Stimulated activated CD4-positive, alpha-beta T cell treated with anti-CD3 and anti-CD28 coated beads, Interleukin-1b, Interleukin-23, amount 100 ng/mL, for 4 hours (primary cell): ENCODE results near the gene IGFBP5.

Experiments used
- DNase-seq, 2 donors: peaks; one replicate each; pipeline ENCODE4 v3.0.0-alpha.2; 2020; ENCODE audit warnings: low read depth in 2 of 2

Gene IGFBP5

DNA sequence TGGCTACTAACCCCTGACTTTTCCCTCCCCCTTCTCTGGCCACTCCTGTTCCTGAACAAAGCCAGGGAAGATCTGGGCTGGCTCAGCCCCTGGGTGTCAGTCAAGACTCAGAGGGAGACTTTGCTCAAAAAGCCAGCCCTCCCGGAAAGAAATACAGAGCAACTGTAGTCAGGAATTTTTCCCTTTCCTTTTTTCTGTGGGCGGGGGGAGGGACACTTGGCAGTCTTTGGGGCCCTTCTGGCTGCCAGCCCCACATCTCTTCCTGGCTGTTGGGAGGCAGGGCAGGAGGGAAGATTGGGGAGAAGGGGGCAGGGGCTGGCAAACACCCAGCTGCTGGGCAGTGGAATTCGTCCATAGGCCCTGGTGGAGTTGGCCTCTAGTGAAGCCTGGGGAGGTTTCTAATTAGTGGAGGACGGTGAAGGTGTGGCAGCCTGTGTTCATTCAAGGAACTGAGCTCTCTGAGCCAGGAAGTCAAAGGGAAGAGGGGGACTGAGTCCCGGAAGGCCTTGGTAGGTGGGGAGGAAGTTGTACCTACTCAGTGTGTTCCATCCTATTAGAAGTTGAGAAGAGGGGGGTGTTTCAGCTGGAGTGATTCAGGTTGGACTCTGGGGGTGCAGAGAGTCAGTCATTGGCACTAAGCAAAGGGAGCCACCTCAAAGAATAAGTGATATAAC is 51.2 kb downstream of the IGFBP5 start:
- DNase-seq, result no peak

DNA sequence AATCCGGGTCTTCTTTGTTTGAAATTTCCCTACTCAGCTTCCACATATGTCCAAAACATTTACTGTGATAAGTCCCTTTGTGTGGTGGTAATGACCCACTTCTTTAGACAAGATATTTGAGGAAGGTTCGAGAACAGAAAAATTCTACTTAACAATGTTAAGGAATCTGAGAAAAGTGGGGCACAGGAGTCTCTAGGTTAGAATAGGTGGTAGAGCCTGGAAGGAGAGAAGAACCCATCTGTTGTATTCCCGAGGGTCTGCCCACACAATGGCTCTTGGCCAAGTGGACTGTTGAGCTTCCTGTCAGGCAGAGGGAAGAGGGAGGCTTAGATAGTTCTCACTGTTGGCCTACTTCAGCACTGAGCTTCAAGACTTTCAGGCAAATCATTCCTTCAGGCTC is 57.9 kb downstream of the IGFBP5 start:
- no peak for DNase-seq

- DNase-seq, result no peak
These were observed 58.5 kb downstream of the IGFBP5 start for GRCh38 chr2:216636551-216637450.

GRCh38 chr2:216635701-216636550 is 59.4 kb downstream of the IGFBP5 start:
- DNase-seq, result no peak

DNA sequence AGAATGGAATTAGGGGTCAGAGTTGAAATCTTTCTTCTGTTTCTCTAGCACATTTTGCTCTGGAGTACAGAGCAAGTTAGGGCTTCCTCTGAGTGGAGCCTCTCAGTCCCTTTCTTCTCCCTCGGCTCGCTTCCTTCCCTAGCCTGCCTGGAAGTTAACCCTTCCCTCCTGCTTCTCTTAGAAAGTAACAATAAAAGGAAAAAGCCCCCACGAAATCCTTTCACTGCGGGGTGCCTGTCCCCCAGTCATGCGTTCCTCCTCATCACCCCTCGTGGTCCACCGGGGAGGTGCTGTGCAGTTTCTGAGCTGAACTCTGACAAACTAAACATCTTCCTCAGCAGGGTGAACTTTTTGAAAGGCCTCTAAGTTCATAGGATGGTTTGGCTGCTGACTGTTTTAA is 60.2 kb downstream of the IGFBP5 start:
- DNase-seq, result no peak

GRCh38 chr2:216634370-216635148 is 60.8 kb downstream of the IGFBP5 start:
- no peak for DNase-seq

GRCh38 chr2:216633616-216634369 is 61.6 kb downstream of the IGFBP5 start:
- no peak for DNase-seq

GRCh38 chr2:216632952-216633615 is 62.3 kb downstream of the IGFBP5 start, which contains the start of gene IGFBP2:
TSS of gene IGFBP2 (plus strand) at chr2:216633420. CDS start at chr2:216633524, 104 bp downstream.
- peak in 1 of 2 donors; percentile 25 for DNase-seq

DNA sequence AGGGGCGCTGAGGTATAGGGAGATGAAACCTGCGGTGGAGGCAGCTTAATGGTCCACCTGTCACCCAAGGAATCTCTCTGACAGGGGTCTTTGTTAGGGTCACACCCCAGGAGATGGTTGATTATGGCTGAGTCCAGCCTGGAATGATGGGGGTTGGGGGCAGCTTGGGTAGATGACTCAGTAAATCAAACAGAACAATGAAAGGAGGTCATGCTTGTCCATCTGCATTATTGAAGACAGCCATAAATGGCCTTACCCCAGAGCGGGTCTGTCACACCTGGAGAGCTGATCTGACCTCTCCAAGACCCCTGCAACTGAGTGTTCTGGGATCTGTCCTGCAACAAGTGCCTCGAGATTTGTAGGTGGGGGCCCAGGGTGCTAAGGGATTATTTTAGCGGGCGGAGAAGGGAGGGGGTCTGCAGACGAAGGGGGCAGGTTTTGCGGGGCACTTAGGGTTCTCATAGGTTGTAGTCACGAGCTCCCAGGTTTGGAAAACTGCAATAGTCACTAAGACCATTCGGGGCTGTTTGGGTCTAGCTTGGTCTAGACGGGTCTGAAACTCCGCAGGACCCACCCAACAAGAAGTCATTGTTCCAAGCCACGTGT is 62.9 kb downstream of the IGFBP5 start:
- no peak for DNase-seq

DNA sequence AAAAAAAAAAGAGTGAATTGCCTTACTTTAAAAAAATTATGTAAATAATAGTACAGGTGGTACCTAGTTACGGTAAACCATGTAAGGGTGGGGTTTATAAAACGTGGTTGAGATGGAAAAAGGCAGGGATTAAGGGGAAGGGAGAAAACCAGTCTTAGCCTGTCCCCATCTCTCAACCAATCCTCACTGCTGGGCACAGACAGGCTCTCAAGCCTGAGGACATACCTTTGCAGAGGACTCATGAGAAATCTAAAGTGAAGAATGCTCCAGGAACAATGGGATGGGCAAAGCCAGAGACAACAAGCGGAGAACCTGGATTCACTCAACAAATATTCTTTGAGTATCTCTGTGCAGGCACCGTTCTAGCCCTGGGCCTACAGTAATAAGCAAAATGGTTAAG is 65.6 kb downstream of the IGFBP5 start:
- DNase-seq, result no peak

GRCh38 chr2:216626875-216627245 is 68.5 kb downstream of the IGFBP5 start:
- no peak for DNase-seq

DNA sequence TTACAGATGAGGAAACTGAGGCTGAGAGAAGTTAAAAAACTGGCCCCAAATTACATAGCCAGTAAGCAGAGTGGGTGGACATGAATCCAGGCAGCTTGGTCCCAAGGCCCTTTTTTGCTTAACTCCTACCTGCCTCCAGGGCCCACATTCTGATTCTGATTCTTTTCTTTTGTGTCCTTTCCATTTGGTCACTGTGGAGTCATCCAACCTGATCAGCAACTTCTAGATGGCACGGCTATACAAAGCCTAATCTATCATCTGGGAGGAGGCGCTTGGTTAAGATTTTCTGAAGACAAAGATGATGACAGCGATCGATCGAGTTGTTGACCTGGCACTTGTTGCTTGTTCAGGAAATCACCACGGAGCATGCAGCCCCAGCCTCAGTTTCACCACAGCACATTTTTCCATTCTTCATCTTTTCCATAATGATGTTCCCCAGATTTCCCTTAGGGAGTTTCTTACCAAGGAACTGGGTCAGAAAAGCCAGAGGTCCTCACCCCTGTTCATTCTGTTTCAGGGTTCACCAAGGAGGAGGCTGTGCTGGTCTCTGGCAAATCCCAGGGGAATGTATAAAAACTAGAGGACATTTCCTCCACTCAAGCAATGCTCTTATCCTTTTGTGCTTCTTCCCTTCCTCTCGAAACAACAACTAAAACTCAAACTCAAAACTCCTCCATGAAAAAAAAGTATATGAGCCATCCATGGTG is 69.0 kb downstream of the IGFBP5 start:
- DNase-seq, result no peak

- DNase-seq, result no peak
These were observed 71.1 kb downstream of the IGFBP5 start for GRCh38 chr2:216624251-216624650.

- DNase-seq, result no peak
These were observed 72.8 kb downstream of the IGFBP5 start for GRCh38 chr2:216622526-216622925.
